Measurements from ENCODE around the gene DUSP15. TPM values are rescaled to one million over a fixed set of nuclear protein-coding genes. Genes with fewer than 3 reads are reported as not detected.

The DUSP15 gene
- total and polyA plus RNA-seq, 9 donors, result 2.5 to 17.0 (median 6.9) TPM

GRCh38 chr20:31896049-31896448 lies 25.7 kb upstream of the DUSP15 start:
- Histone ChIP-seq H3K9me3 (no peaks in the 10 kb centered on the region), H3K27me3 (no peaks in the 10 kb centered on the region), H3K27ac (no peak overlapping the region), H3K36me3 (no peaks in the 10 kb centered on the region), H3K4me3 (no peak overlapping the region), H3K4me1 (ENCODE audit: insufficient read depth) (no peaks in the 10 kb centered on the region)
- 93 to 96% (median 95%) methylated on average over 9 of the region's 9 CpGs for WGBS, 3 donors
- DNase-seq, result no peak
- no peak for TF ChIP-seq EP300 (IDR thresholded peaks at IDR 0.05)
- no peak for TF ChIP-seq CTCF (IDR thresholded peaks at IDR 0.05)
- no peak for TF ChIP-seq POLR2A (IDR thresholded peaks at IDR 0.05)
- intact Hi-C loops (cut with DNase I), result no loop called here

- DNase-seq, result peak in 1 of 5 donors; percentile 24
- no peaks in the 10 kb centered on the region for H3K36me3 ChIP-seq
- 46 to 51% (median 50%) methylated on average over 8 of the region's 8 CpGs for WGBS, 3 donors
- intact Hi-C loops (cut with DNase I), result no loop called here
- no peak for TF ChIP-seq POLR2A (IDR thresholded peaks at IDR 0.05)
- no peak for TF ChIP-seq CTCF (IDR thresholded peaks at IDR 0.05)
- TF ChIP-seq EP300 (IDR thresholded peaks at IDR 0.05), result no peak
- H3K9me3 ChIP-seq, result no peaks in the 10 kb centered on the region
- no peak overlapping the region for H3K27ac ChIP-seq
- H3K4me3 ChIP-seq, result no peak overlapping the region
- H3K4me1 ChIP-seq (ENCODE audit: insufficient read depth), result no peaks in the 10 kb centered on the region
- no peaks in the 10 kb centered on the region for H3K27me3 ChIP-seq
Observed at GRCh38 chr20:31894980-31895675, 24.8 kb upstream of the DUSP15 start.

- 60 to 72% (median 63%) methylated on average over 8 of the region's 8 CpGs for WGBS, 3 donors
- Histone ChIP-seq H3K4me1 (ENCODE audit: insufficient read depth) (no peaks in the 10 kb centered on the region), H3K9me3 (no peaks in the 10 kb centered on the region), H3K27ac (no peak overlapping the region), H3K27me3 (no peaks in the 10 kb centered on the region), H3K36me3 (no peaks in the 10 kb centered on the region), H3K4me3 (no peak overlapping the region)
- no peak for DNase-seq
- no peak for TF ChIP-seq POLR2A (IDR thresholded peaks at IDR 0.05)
- no peak for TF ChIP-seq EP300 (IDR thresholded peaks at IDR 0.05)
- TF ChIP-seq CTCF (IDR thresholded peaks at IDR 0.05), result no peak
- intact Hi-C loops (cut with DNase I), result no loop called here
Observed at GRCh38 chr20:31890646-31891045, 20.3 kb upstream of the DUSP15 start.

- DNase-seq, result no peak
- intact Hi-C loops (cut with DNase I), result no loop called here
- TF ChIP-seq EP300 (IDR thresholded peaks at IDR 0.05) (no peak), POLR2A (IDR thresholded peaks at IDR 0.05) (no peak), CTCF (IDR thresholded peaks at IDR 0.05) (no peak)
- no peak overlapping the region for H3K27ac ChIP-seq
- no peak overlapping the region for H3K4me3 ChIP-seq
- no peaks in the 10 kb centered on the region for H3K36me3 ChIP-seq
- no peaks in the 10 kb centered on the region for H3K27me3 ChIP-seq
- H3K9me3 ChIP-seq, result no peaks in the 10 kb centered on the region
- H3K4me1 ChIP-seq (ENCODE audit: insufficient read depth), result no peaks in the 10 kb centered on the region
Observed at GRCh38 chr20:31883829-31884228, 13.5 kb upstream of the DUSP15 start.

Data from ovary (tissue), 9 donors.